ENCODE data around the gene PARD6G. TPM values are rescaled to one million over a fixed set of nuclear protein-coding genes. Genes with fewer than 3 reads are reported as not detected.

PARD6G gene
- total and polyA plus RNA-seq, 2 of the 13 experiments (the other 11 are each of a cell fraction or from before 2014, with no cell fraction given) = 3.6 to 7.4 TPM

GRCh38 chr18:80168346-80168745 lies 79.0 kb downstream of the PARD6G start (continued):
- TF ChIP-seq ISL2 (CRISPR knock-in tag; IDR thresholded peaks at IDR 0.05) = no peak
- no peak for TF ChIP-seq SAFB2 (CRISPR knock-in tag; IDR thresholded peaks at IDR 0.05; ENCODE audit: borderline replicate concordance, low read depth)
- TF ChIP-seq, protein P1, sequence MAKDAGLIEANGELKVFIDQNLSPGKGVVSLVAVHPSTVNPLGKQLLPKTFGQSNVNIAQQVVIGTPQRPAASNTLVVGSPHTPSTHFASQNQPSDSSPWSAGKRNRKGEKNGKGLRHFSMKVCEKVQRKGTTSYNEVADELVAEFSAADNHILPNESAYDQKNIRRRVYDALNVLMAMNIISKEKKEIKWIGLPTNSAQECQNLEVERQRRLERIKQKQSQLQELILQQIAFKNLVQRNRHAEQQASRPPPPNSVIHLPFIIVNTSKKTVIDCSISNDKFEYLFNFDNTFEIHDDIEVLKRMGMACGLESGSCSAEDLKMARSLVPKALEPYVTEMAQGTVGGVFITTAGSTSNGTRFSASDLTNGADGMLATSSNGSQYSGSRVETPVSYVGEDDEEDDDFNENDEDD (CRISPR knock-in tag; IDR thresholded peaks at IDR 0.05; ENCODE audit: borderline replicate concordance) = no peak
- TF ChIP-seq ZNF326 (CRISPR knock-in tag; IDR thresholded peaks at IDR 0.05; ENCODE audit: borderline replicate concordance) = no peak

DNA sequence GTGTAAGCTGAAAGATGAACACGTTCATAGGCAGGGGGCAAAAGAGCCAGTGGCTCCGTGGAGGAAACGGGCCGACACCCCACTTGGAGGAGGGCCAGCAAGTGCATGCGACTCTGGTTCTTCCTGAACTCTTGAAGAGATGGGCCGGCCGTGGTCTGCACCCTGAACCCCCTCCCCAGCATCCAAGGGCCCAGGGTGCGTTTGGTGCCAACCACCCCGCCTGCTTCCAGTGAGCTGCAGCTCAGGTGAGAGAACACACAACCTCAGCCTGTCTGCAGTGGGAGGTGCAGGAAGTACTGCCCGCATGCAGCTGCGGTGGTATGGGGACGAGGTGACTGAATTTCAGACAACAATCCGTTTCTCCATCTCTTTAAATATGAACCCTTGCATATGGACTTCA lies 79.4 kb downstream of the PARD6G start:
- ChIA-PET CTCF (ENCODE audit: low intra/inter-chr PET ratio, low total read pairs) (no interaction called here), POLR2A (no interaction called here)
- intact Hi-C loops (cut with micrococcal nuclease; ENCODE audit: unreplicated experiment) = no loop called here
- BruUV-seq (replicated peaks) = no TSS peak
- no peak for ATAC-seq
- Histone ChIP-seq H3K4me3 (replicated peaks in 1 of 3; ENCODE audit: insufficient read depth in 1 of 3, low read depth in 2 of 3, low read length in 3 of 3) (no peak overlapping the region), H3K4me2 (ENCODE audit: low read depth, low read length) (no peak overlapping the region), H3K4me1 (ENCODE audit: insufficient read depth, low read length) (no peaks in the 10 kb centered on the region), H3K36me3 (replicated peaks in 1 of 2; ENCODE audit: control insufficient read depth in 1 of 2, insufficient read depth in 2 of 2, low read length in 2 of 2) (no peaks in the 10 kb centered on the region), H3K9me3 (ENCODE audit: low read length) (peaks cover 8% of the 10 kb centered on the region), H3K9ac (ENCODE audit: insufficient read depth, low read depth, low read length) (no peak overlapping the region), H3K27ac (ENCODE audit: extremely low read length, insufficient read depth, low read length) (no peak overlapping the region), H3K79me2 (ENCODE audit: insufficient read depth, low read length) (no peaks in the 10 kb centered on the region), H2AFZ (ENCODE audit: low read length) (no peak overlapping the region), H3K27me3 (ENCODE audit: control insufficient read depth in 1 of 2, insufficient read depth in 2 of 2, low read length in 2 of 2) (no peaks in the 10 kb centered on the region), H4K20me1 (ENCODE audit: insufficient read depth, low read length) (no peaks in the 10 kb centered on the region)
- no peak for FAIRE-seq
- in situ Hi-C loops (cut with HindIII; ENCODE audit: extremely low pct_ligation_motif_present, low pct_unique_long_range_greater_than_20kb) = no loop called here
- DNase-seq (ENCODE audit: low spot score) = no peak
- 93% methylated on average over 5 of the region's 13 CpGs for WGBS (ENCODE audit: low lambda C conversion rate)
- no peak for TF ChIP-seq ZNF563 (CRISPR knock-in tag; IDR thresholded peaks at IDR 0.05)
- TF ChIP-seq SATB2 (CRISPR knock-in tag; IDR thresholded peaks at IDR 0.05) = no peak
- no peak for TF ChIP-seq HNRNPL (IDR thresholded peaks at IDR 0.05; ENCODE audit: low read depth, low read length)
- TF ChIP-seq PRDM15 (CRISPR knock-in tag; IDR thresholded peaks at IDR 0.05) = no peak
- no peak for TF ChIP-seq TAF1 (CRISPR knock-in tag; IDR thresholded peaks at IDR 0.05)
- TF ChIP-seq FOXK2 (IDR thresholded peaks at IDR 0.05) = no peak
- TF ChIP-seq ZNF546 (CRISPR knock-in tag; conservative IDR thresholded peaks at IDR 0.05) = no peak
- no peak for TF ChIP-seq ZNF674 (CRISPR knock-in tag; IDR thresholded peaks at IDR 0.05; ENCODE audit: low read depth)
- no peak for TF ChIP-seq ZC3H4 (CRISPR knock-in tag; IDR thresholded peaks at IDR 0.05; ENCODE audit: borderline replicate concordance)
- no peak for TF ChIP-seq ZNF292 (CRISPR knock-in tag; IDR thresholded peaks at IDR 0.05; ENCODE audit: borderline replicate concordance, low read depth)
- no peak for TF ChIP-seq TEF (CRISPR knock-in tag; IDR thresholded peaks at IDR 0.05)
- TF ChIP-seq ZNF644 (CRISPR knock-in tag; IDR thresholded peaks at IDR 0.05; ENCODE audit: low read depth) = no peak
- TF ChIP-seq FOXA3 (CRISPR knock-in tag; IDR thresholded peaks at IDR 0.05) = no peak

Measured in HepG2 (cell line).